ENCODE data around the gene ANAPC16.

ANAPC16 gene

DNA sequence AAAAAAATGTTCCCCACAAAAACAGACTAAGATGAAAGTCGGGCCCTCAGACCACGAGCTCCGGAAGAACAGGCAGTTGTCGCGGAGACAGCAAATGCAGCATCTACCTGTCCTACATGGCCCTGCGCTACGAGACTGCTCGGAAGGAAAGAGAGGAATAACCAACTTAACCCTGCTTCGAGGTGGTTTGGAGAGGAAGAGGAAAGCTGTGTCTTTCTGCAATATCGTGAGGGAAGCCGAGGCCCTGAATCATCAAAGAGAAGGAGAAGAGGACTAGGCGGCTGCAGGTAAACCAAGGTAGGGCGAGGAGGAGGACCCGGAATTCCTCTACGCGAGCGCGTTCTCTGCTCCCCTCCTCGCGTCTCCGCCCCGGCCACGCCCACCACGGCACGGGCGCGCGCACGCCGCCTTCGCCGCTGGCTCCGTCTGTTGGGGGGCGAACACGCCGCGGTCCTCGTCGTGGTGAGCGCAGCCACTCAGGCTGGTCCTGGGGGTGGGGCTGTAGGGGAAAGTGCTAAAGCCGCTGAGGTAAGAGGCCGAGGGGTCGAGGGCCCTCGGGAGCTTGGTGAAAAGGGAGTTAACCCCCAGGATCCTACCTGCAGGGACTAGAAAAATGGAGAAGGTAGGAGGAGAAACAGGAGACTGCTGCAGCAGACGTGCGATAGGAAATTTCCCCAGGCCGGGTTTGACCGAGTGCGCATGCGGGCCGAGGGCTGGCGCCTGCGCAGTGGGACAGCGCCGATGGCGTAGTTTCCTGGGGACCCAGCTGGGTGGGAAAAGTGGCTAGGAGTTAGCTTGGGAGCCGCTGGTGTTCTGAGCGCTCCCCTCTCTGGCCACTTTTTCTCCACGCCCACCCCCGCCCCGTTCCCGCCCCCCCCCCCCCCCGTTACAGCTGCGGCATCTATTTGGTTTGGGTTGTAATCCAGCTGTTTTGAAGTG lies at the start of gene ANAPC16, which contains the start of gene ASCC1:
Gene ANAPC16, plus strand, starts transcription at position 402 of the 939 bp plus-strand sequence. CDS start 7,903 bp downstream, outside the sequence.
Gene ASCC1, minus strand, starts transcription at position 666 of the 939 bp plus-strand sequence. CDS start 2,978 bp downstream, outside the sequence.
- DNase-seq (ENCODE audit: low read depth in 2 of 2), result peak; percentile 95
- H3K4me3 ChIP-seq (replicated peaks in 1 of 2; ENCODE audit: low read depth in 2 of 2, low read length in 2 of 2), result peak within 1 kb of the TSS; percentile 66 to 85
- TF ChIP-seq, protein P1, sequence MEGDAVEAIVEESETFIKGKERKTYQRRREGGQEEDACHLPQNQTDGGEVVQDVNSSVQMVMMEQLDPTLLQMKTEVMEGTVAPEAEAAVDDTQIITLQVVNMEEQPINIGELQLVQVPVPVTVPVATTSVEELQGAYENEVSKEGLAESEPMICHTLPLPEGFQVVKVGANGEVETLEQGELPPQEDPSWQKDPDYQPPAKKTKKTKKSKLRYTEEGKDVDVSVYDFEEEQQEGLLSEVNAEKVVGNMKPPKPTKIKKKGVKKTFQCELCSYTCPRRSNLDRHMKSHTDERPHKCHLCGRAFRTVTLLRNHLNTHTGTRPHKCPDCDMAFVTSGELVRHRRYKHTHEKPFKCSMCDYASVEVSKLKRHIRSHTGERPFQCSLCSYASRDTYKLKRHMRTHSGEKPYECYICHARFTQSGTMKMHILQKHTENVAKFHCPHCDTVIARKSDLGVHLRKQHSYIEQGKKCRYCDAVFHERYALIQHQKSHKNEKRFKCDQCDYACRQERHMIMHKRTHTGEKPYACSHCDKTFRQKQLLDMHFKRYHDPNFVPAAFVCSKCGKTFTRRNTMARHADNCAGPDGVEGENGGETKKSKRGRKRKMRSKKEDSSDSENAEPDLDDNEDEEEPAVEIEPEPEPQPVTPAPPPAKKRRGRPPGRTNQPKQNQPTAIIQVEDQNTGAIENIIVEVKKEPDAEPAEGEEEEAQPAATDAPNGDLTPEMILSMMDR (IDR thresholded peaks at IDR 0.05; ENCODE audit: low read depth, low read length), result no peak

GRCh38 chr10:72167118-72167517 lies 48.7 kb upstream of the ANAPC16 start:
- H3K4me3 ChIP-seq (replicated peaks in 1 of 2; ENCODE audit: low read depth in 2 of 2, low read length in 2 of 2), result no peak overlapping the region
- TF ChIP-seq, protein P1 (IDR thresholded peaks at IDR 0.05; ENCODE audit: low read depth, low read length), result no peak
- DNase-seq (ENCODE audit: low read depth in 2 of 2), result no peak

GRCh38 chr10:72170263-72170662 lies 45.5 kb upstream of the ANAPC16 start:
- TF ChIP-seq, protein P1 (IDR thresholded peaks at IDR 0.05; ENCODE audit: low read depth, low read length), result no peak
- DNase-seq (ENCODE audit: low read depth in 2 of 2), result peak in 1 of 2 donors; percentile 15
- H3K4me3 ChIP-seq (replicated peaks in 1 of 2; ENCODE audit: low read depth in 2 of 2, low read length in 2 of 2), result no peak overlapping the region

GRCh38 chr10:72170733-72171132 lies 45.1 kb upstream of the ANAPC16 start:
- DNase-seq (ENCODE audit: low read depth in 2 of 2), result no peak
- TF ChIP-seq, protein P1 (IDR thresholded peaks at IDR 0.05; ENCODE audit: low read depth, low read length), result no peak
- H3K4me3 ChIP-seq (replicated peaks in 1 of 2; ENCODE audit: low read depth in 2 of 2, low read length in 2 of 2), result no peak overlapping the region

- TF ChIP-seq, protein P1 (IDR thresholded peaks at IDR 0.05; ENCODE audit: low read depth, low read length), result no peak
- DNase-seq (ENCODE audit: low read depth in 2 of 2), result peak; percentile 73 to 86
- H3K4me3 ChIP-seq (replicated peaks in 1 of 2; ENCODE audit: low read depth in 2 of 2, low read length in 2 of 2), result no peak overlapping the region
These were observed 44.6 kb upstream of the ANAPC16 start for GRCh38 chr10:72171175-72171630.

DNA sequence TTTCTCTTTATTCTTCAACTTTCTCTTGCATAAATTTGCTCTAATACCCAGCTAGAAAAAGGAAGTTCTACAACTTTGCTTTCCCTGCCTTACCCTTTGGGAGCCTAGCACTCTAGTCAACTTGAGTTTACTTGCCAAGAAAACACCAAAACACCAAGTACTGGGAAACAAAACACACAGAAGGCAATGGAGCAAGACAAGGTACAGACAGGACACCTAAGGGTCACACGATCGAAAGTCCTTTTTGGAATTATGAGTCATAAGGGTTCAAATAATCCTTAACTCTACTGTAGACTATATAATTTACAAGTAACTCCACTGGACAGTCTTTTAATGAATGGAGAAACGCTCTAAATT lies 42.6 kb upstream of the ANAPC16 start:
- DNase-seq (ENCODE audit: low read depth in 2 of 2), result no peak
- TF ChIP-seq, protein P1 (IDR thresholded peaks at IDR 0.05; ENCODE audit: low read depth, low read length), result no peak
- H3K4me3 ChIP-seq (replicated peaks in 1 of 2; ENCODE audit: low read depth in 2 of 2, low read length in 2 of 2), result no peak overlapping the region
